ENCODE data around the gene TEDC2.
A peak's percentile ranks its signal among the peaks of the same experiment; 100 is the strongest.
"Not testable (repeated sequence)": the region's sequence is repeated elsewhere in the genome, so short reads cannot be mapped to it uniquely, and the experiment has no call there.

TEDC2 gene

GRCh38 chr16:2438121-2438520 is 21.8 kb upstream of the TEDC2 start:
- no peak for DNase-seq

GRCh38 chr16:2439598-2439997 is 20.3 kb upstream of the TEDC2 start:
- no peak for DNase-seq

- not testable (repeated sequence) for DNase-seq
Observed at GRCh38 chr16:2441143-2441804, 18.6 kb upstream of the TEDC2 start.

GRCh38 chr16:2443555-2443954 is 16.4 kb upstream of the TEDC2 start:
- DNase-seq: no peak

- no peak for DNase-seq
Observed at GRCh38 chr16:2447920-2448583, 11.9 kb upstream of the TEDC2 start.

- no peak for DNase-seq
Observed at GRCh38 chr16:2449118-2449517, 10.8 kb upstream of the TEDC2 start.

GRCh38 chr16:2450535-2450934 is 9.4 kb upstream of the TEDC2 start:
- no peak for DNase-seq

- DNase-seq: no peak
Observed at GRCh38 chr16:2450975-2451381, 8.9 kb upstream of the TEDC2 start.

- no peak for DNase-seq
Observed at GRCh38 chr16:2451851-2452320, 8.0 kb upstream of the TEDC2 start.

- DNase-seq: no peak
Observed at GRCh38 chr16:2452650-2453049, 7.3 kb upstream of the TEDC2 start.

GRCh38 chr16:2455081-2455845 is 4.6 kb upstream of the TEDC2 start:
- DNase-seq: no peak

- DNase-seq: no peak
Observed at GRCh38 chr16:2456551-2457153, 3.3 kb upstream of the TEDC2 start.

GRCh38 chr16:2457267-2457666 is 2.6 kb upstream of the TEDC2 start:
- no peak for DNase-seq

- no peak for DNase-seq
Observed at GRCh38 chr16:2457946-2458345, 2.0 kb upstream of the TEDC2 start.

GRCh38 chr16:2458887-2459646 is 842 bp upstream of the TEDC2 start:
- peak; percentile 60 for DNase-seq

- DNase-seq: no peak
Observed at GRCh38 chr16:2460391-2460713, 443 bp downstream of the TEDC2 start.

- DNase-seq: no peak
Observed at GRCh38 chr16:2460916-2461315, 1.0 kb downstream of the TEDC2 start.

- no peak for DNase-seq
Observed at GRCh38 chr16:2462031-2462866, 2.3 kb downstream of the TEDC2 start.

GRCh38 chr16:2464333-2464732 is 4.4 kb downstream of the TEDC2 start:
- peak; percentile 55 for DNase-seq

- peak; percentile 61 for DNase-seq
Observed at GRCh38 chr16:2465653-2466415, 5.9 kb downstream of the TEDC2 start.

Data from NCI-H82 (cell line).